Glutamatergic neuron (in vitro differentiated cells): ENCODE measurements around the gene KIF13A. TPM values are rescaled to one million over a fixed set of nuclear protein-coding genes. Genes with fewer than 3 reads are reported as not detected.

Experiments used
- DNase-seq: peaks from one replicate; pipeline ENCODE4 v3.0.0; 2022
- H3K27ac Mint-ChIP-seq: one replicate; pipeline ENCODE4 v1.8.0; 2020; ENCODE audit warnings: mild to moderate bottlenecking, mixed read lengths, inconsistent platforms; ENCODE audit not compliant: unreplicated experiment
- H3K27me3 Mint-ChIP-seq: one replicate; pipeline ENCODE4 v1.8.0; 2020; ENCODE audit warnings: mild to moderate bottlenecking, moderate library complexity, mixed read lengths, inconsistent platforms; ENCODE audit not compliant: unreplicated experiment
- H3K36me3 Mint-ChIP-seq: one replicate; pipeline ENCODE4 v1.8.0; 2020; ENCODE audit warnings: mild to moderate bottlenecking, mixed read lengths, inconsistent platforms; ENCODE audit not compliant: unreplicated experiment
- H3K4me1 Mint-ChIP-seq: one replicate; pipeline ENCODE4 v1.8.0; 2020; ENCODE audit warnings: mild to moderate bottlenecking, low read depth, mixed read lengths, inconsistent platforms; ENCODE audit not compliant: unreplicated experiment
- H3K4me3 Mint-ChIP-seq: one replicate; pipeline ENCODE4 v1.8.0; 2020; ENCODE audit warnings: mild to moderate bottlenecking, mixed read lengths, inconsistent platforms; ENCODE audit not compliant: unreplicated experiment
- H3K9me3 Mint-ChIP-seq: one replicate; pipeline ENCODE4 v1.8.0; 2020; ENCODE audit warnings: mild to moderate bottlenecking, moderate library complexity, mixed read lengths, inconsistent platforms; ENCODE audit not compliant: unreplicated experiment
- total RNA-seq: library from RNA; stranded (reverse); fragmentation: NEBNext Ultra II Directional; extraction: Animal tissue kit (Norgen Biotek cat#: 25700); gene quantifications from one replicate; pipeline ENCODE4 v1.2.1, GENCODE V29; 2021; ENCODE audit not compliant: unreplicated experiment
- TF ChIP-seq, protein P1 (sequence below): fragments of 200-600 bp; sonication (generic); IDR thresholded peaks from one replicate; pipeline ENCODE4 v1.5.0; 2021; ENCODE audit not compliant: partially characterized antibody, unreplicated experiment

Gene KIF13A
- total RNA-seq, 1 donor from 2014 or later: 26.7 TPM

DNA sequence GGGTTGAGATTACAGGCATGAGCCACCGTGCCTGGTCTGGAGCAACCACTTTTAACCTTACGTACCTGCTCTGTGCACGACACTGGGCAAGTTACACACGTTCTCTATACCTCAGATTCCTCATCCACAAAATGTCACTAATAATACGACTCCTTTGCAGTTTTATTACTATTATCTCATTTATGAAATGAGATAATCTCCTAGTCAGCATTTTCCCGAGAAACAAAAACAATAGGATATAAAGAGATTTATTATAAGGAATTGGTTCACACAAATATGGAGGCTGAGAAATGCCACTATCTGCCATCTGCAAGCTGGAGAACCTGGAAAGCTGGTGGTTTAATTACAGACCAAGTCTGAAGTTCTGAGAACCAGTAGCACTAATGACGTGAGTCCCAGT, 12.0 kb upstream of the KIF13A start:
- H3K27ac Mint-ChIP-seq: no peak overlapping the region
- DNase-seq: no peak
- no peaks in the 10 kb centered on the region for H3K36me3 Mint-ChIP-seq
- H3K4me1 Mint-ChIP-seq: peaks cover 10% of the 10 kb centered on the region
- no peaks in the 10 kb centered on the region for H3K27me3 Mint-ChIP-seq
- TF ChIP-seq, protein P1, sequence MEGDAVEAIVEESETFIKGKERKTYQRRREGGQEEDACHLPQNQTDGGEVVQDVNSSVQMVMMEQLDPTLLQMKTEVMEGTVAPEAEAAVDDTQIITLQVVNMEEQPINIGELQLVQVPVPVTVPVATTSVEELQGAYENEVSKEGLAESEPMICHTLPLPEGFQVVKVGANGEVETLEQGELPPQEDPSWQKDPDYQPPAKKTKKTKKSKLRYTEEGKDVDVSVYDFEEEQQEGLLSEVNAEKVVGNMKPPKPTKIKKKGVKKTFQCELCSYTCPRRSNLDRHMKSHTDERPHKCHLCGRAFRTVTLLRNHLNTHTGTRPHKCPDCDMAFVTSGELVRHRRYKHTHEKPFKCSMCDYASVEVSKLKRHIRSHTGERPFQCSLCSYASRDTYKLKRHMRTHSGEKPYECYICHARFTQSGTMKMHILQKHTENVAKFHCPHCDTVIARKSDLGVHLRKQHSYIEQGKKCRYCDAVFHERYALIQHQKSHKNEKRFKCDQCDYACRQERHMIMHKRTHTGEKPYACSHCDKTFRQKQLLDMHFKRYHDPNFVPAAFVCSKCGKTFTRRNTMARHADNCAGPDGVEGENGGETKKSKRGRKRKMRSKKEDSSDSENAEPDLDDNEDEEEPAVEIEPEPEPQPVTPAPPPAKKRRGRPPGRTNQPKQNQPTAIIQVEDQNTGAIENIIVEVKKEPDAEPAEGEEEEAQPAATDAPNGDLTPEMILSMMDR: no peak
- H3K9me3 Mint-ChIP-seq: peaks cover 1% of the 10 kb centered on the region
- no peak overlapping the region for H3K4me3 Mint-ChIP-seq

DNA sequence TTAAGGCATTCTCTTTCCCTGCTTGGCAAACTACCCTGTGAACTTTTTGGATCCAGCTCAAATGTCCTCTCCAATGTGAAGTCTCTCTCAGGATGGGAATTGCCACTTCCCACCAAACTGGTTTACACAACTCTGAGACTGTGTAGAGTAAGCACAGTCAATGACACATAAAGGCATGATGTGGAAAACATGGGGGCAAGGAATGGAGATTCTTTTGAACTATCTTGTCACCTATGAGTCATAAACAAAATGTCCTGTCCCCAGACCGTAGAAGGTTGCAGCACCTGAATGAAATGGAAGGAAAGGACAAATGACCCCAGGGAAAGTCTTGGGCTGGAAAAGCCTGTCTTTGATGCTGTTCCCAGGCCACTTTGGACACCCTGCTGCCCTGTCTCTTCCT, 11.0 kb upstream of the KIF13A start:
- DNase-seq: no peak
- Mint-ChIP-seq H3K9me3 (peaks cover 1% of the 10 kb centered on the region), H3K4me1 (peaks cover 10% of the 10 kb centered on the region), H3K27ac (no peak overlapping the region), H3K36me3 (no peaks in the 10 kb centered on the region), H3K4me3 (no peak overlapping the region), H3K27me3 (no peaks in the 10 kb centered on the region)
- TF ChIP-seq, protein P1: no peak

DNA sequence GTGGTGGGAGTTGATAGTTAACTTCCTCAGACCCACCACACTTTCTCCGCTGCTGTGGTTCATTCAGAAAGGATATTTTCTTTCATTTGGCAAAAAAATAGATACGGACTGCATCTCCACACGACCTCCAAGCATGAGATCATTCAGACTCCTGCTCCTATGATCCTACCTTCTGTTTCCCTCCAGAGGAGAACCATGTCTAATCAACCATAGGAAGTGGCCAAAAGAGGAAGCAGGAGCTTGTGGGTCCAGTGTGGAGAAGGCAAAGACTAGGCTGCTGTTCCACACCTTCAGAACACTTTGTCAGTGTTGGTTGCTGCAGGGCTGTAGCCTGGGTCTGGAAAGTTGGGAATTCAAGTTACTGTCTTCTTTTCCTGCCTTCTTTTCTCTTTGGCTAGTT, 10.6 kb upstream of the KIF13A start:
- Mint-ChIP-seq H3K27ac (no peak overlapping the region), H3K36me3 (no peaks in the 10 kb centered on the region), H3K27me3 (no peaks in the 10 kb centered on the region), H3K4me3 (no peak overlapping the region), H3K4me1 (peaks cover 10% of the 10 kb centered on the region), H3K9me3 (peaks cover 1% of the 10 kb centered on the region)
- TF ChIP-seq, protein P1: no peak
- DNase-seq: no peak

DNA sequence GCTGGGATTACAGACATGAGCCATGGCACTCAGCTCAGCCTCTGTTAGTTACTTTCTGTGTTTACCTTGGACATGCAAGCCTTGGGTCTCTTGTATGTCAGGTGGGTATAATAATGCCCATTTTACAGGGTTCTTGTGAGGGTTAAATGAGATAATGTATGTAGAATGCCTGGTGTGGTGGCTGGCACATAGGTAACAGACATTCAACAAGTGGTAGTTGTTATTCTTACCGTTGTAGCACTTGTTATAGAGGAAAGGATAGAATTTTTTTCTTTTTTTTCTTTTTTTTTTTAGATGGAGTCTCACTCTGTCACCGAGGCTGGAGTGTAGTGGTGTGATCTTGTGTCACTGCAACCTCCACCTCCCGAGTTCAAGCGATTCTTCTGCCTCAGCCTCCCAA, 8.0 kb upstream of the KIF13A start:
- Mint-ChIP-seq H3K36me3 (no peaks in the 10 kb centered on the region), H3K27ac (no peak overlapping the region), H3K4me1 (peaks cover 10% of the 10 kb centered on the region), H3K9me3 (no peaks in the 10 kb centered on the region), H3K4me3 (no peak overlapping the region), H3K27me3 (no peaks in the 10 kb centered on the region)
- TF ChIP-seq, protein P1: no peak
- DNase-seq: no peak

DNA sequence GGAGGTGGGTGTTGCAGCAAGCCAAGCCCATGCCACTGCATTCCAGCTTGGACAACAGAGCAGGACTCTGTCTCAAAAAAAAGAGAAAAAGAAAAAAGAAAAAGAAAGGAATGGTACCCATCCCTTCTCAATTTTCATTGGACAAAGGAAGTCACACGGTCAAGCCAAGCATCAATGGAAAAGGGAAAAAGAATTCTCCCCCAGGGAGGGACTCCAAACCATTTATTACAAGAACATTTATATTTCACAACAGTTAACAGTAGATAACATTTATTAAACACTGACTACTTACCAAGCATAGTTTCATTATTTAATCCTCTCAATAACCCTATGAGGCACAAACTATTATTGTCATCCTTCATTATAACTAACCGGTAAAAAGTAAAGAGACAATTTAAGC, 6.6 kb upstream of the KIF13A start:
- no peak overlapping the region for H3K4me3 Mint-ChIP-seq

More for the DNA sequence above, 6.6 kb upstream of the KIF13A start:
- TF ChIP-seq, protein P1: no peak
- DNase-seq: no peak
- Mint-ChIP-seq H3K4me1 (peaks cover 10% of the 10 kb centered on the region), H3K9me3 (no peaks in the 10 kb centered on the region), H3K36me3 (no peaks in the 10 kb centered on the region), H3K27me3 (no peaks in the 10 kb centered on the region), H3K27ac (no peak overlapping the region)
